K562 (cell line): ENCODE measurements around the gene COG7. TPM values are rescaled to one million over a fixed set of nuclear protein-coding genes. Genes with fewer than 3 reads are reported as not detected.

Source experiments
- ATAC-seq: fragments of 200-7000 bp; cut with Tn5 transposase; 3 replicates; pipeline ENCODE4 v1.9.1; 2020; ENCODE audit warnings: moderate library complexity
- BruUV-seq: library from RNA; stranded (reverse); fragments of 400-500 nt; replicated peaks from 2 replicates; lab custom pipeline; 2021; lab: Mats Ljungman, UMichigan
- CTCF ChIA-PET: fragments of 300-600 bp; formaldehyde crosslinking; extraction: SDS; loops from one replicate; lab custom pipeline; 2021; ENCODE audit warnings: low intra/inter-chr PET ratio; lab: Yijun Ruan, JAX
- POLR2A ChIA-PET: fragments of 300-600, 350-650 bp; sonication (Branson Sonifier 250); formaldehyde crosslinking; extraction: SDS; loops from one replicate; lab custom pipeline; 2021; ENCODE audit warnings: antibody characterized with exemption, inconsistent platforms; lab: Yijun Ruan, JAX
- DNase-seq, 4 experiments: peaks; one replicate each; pipeline versions ENCODE4 v3.0.0 to v3.0.0-alpha.2; 2011 to 2018; ENCODE audit warnings: low spot score in 3 of 4, mixed read lengths in 3 of 4; ENCODE audit errors: extremely low read depth in 1 of 4
- FAIRE-seq: peaks from 2 replicates; lab custom pipeline; 2011; peaks lifted over from hg19 to GRCh38; lab: Jason Lieb, UNC
- H2AFZ ChIP-seq: 2 replicates; pipeline ENCODE4 v1.6.0; 2011; ENCODE audit warnings: low read depth, low read length, control low read depth, inconsistent platforms
- H3K27ac ChIP-seq: fragments of 200-600 bp; 3 replicates; pipeline ENCODE4 v1.8.0; 2011; ENCODE audit warnings: low read depth, mild to moderate bottlenecking, control low read depth, inconsistent platforms, low read length, moderate library complexity, mixed read lengths; ENCODE audit errors: extremely low read depth
- H3K27me3 ChIP-seq, 2 experiments: fragments of 300-600 bp in 1 of 2; 2 replicates in 1 of 2; 3 replicates in 1 of 2; pipeline versions ENCODE4 v1.6.0 to v1.8.0; 2011; ENCODE audit warnings: inconsistent platforms in 2 of 2, low read length in 2 of 2, mild to moderate bottlenecking in 1 of 2, mixed read lengths in 1 of 2, moderate library complexity in 1 of 2; ENCODE audit not compliant: control insufficient read depth in 2 of 2, insufficient read depth in 2 of 2
- H3K36me3 ChIP-seq: fragments of 300-600 bp; 3 replicates; pipeline ENCODE4 v1.8.0; 2011; ENCODE audit warnings: mild to moderate bottlenecking, low read length, inconsistent platforms; ENCODE audit not compliant: control insufficient read depth, insufficient read depth
- H3K4me1 ChIP-seq, 2 experiments: fragments of 200-600 bp in 1 of 2; replicated peaks in 1 of 2; 2 replicates in 1 of 2; 3 replicates in 1 of 2; pipeline versions ENCODE4 v1.5.1 to v1.8.0; 2011; ENCODE audit warnings: inconsistent platforms in 2 of 2, low read length in 2 of 2, mild to moderate bottlenecking in 1 of 2, mixed read lengths in 1 of 2, moderate library complexity in 1 of 2; ENCODE audit not compliant: control insufficient read depth in 2 of 2, insufficient read depth in 2 of 2
- H3K4me2 ChIP-seq: 2 replicates; pipeline ENCODE4 v1.6.1; 2011; ENCODE audit warnings: low read length, control low read depth, inconsistent platforms, mixed read lengths; ENCODE audit not compliant: insufficient read depth
- H3K4me3 ChIP-seq: fragments of 200-600 bp; sonication (generic), shearing (Covaris generic); 2 replicates; pipeline ENCODE4 v1.5.1; 2016; ENCODE audit warnings: control low read depth, inconsistent platforms
- H3K79me2 ChIP-seq: fragments of 200-600 bp; 3 replicates; pipeline ENCODE4 v1.8.0; 2011; ENCODE audit warnings: low read length, inconsistent platforms; ENCODE audit not compliant: control insufficient read depth, insufficient read depth
- H3K9ac ChIP-seq, 2 experiments: 2 replicates each; pipeline versions ENCODE4 v1.6.0 to v1.6.1; 2011; ENCODE audit warnings: low read depth in 2 of 2, low read length in 2 of 2, control low read depth in 1 of 2, inconsistent platforms in 1 of 2, mild to moderate bottlenecking in 1 of 2, mixed read lengths in 1 of 2; ENCODE audit not compliant: insufficient read depth in 1 of 2
- H3K9me1 ChIP-seq: one replicate; pipeline ENCODE4 v1.6.0; 2011; ENCODE audit warnings: inconsistent platforms, mild to moderate bottlenecking, low read length, moderate library complexity; ENCODE audit not compliant: control insufficient read depth, insufficient read depth
- H3K9me3 ChIP-seq: replicated peaks from 2 replicates; pipeline ENCODE4 v1.5.1; 2011; ENCODE audit warnings: low read depth, low read length, inconsistent platforms; ENCODE audit not compliant: control insufficient read depth, insufficient read depth
- H4K20me1 ChIP-seq: replicated peaks from 2 replicates; pipeline ENCODE4 v1.6.1; 2011; ENCODE audit warnings: low read length, inconsistent platforms, mixed read lengths; ENCODE audit not compliant: control insufficient read depth, insufficient read depth
- BRF2 ChIP-seq: IDR thresholded peaks from 3 replicates; pipeline ENCODE4 v1.6.1; 2011; ENCODE audit warnings: borderline replicate concordance, mild to moderate bottlenecking; ENCODE audit not compliant: insufficient read length, insufficient read depth
- CHD7 ChIP-seq: fragments of 200-600 bp; sonication (generic); IDR thresholded peaks from one replicate; pipeline ENCODE4 v1.6.1; 2012; ENCODE audit warnings: mild to moderate bottlenecking, low read depth, low read length, inconsistent platforms
- DPF2 ChIP-seq: fragments of 450-650 bp; IDR thresholded peaks from 2 replicates; pipeline ENCODE4 v1.6.1; 2016
- FOSL1 ChIP-seq: fragments of 200-800 bp; sonication (Bioruptor generic); conservative IDR thresholded peaks from 2 replicates; pipeline ENCODE4 v1.6.1; 2016; ENCODE audit warnings: missing genetic modification characterization, missing compliant biosample characterization
- HNRNPL ChIP-seq: fragments of 200-400 bp; formaldehyde crosslinking; IDR thresholded peaks from 2 replicates; pipeline ENCODE4 v1.6.1; 2017; ENCODE audit warnings: low read depth, mild to moderate bottlenecking, low read length
- IFI16 ChIP-seq: fragments of 250-450 bp; sonication (Bioruptor Pico); IDR thresholded peaks from 2 replicates; pipeline ENCODE4 v2.1.2; 2022; ENCODE audit warnings: mild to moderate bottlenecking, inconsistent platforms
- NFXL1 ChIP-seq: fragments of 450-650 bp; formaldehyde crosslinking; IDR thresholded peaks from 2 replicates; pipeline ENCODE4 v1.4.0; 2021; ENCODE audit warnings: mild to moderate bottlenecking
- POU5F1 ChIP-seq: fragments of 150-350 bp; IDR thresholded peaks from 2 replicates; pipeline ENCODE4 v1.6.1; 2014; ENCODE audit warnings: borderline replicate concordance, low read length, low read depth, mild to moderate bottlenecking; ENCODE audit not compliant: partially characterized antibody
- ZNF280A ChIP-seq: fragments of 450-650 bp; IDR thresholded peaks from 2 replicates; pipeline ENCODE4 v1.6.1; 2018; ENCODE audit warnings: mild to moderate bottlenecking, low read depth; ENCODE audit not compliant: partially characterized antibody
- WGBS: fragments of 100-300 bp; shearing (Covaris generic); methylation state at CpG from one replicate; pipeline ENCODE4 v1.1.6; 2016; ENCODE audit warnings: low coverage, mixed read lengths; ENCODE audit not compliant: insufficient coverage; ENCODE audit errors: missing lambda C conversion rate; 5-methylcytosine and 5-hydroxymethylcytosine counted together
- in situ Hi-C: fragments of 300-500 bp; cut with MboI; formaldehyde crosslinking; loops from 4 replicates; pipeline ENCODE4 v1.15.0; 2018; ENCODE audit warnings: inconsistent platforms, mixed read lengths
- intact Hi-C: fragments of 100-400 bp; cut with micrococcal nuclease; formaldehyde crosslinking; loops from 2 replicates; pipeline ENCODE4 v1.14.2; 2022
- polyA plus RNA-seq, 8 experiments: library from polyadenylated mRNA; depleted of rRNA in 4 of 8; stranded (reverse) in 5 of 8; unstranded in 3 of 8; fragments of >200 nt; fragmentation: Nextera tagmentation in 2 of 8; fragmentation: Illumina TruSeq in 1 of 8; extraction: Ambion mirVana in 2 of 8; extraction: Trizol in 1 of 8; gene quantifications; 2 replicates each; pipeline versions ENCODE4 v1.2.1 to v1.2.3, GENCODE V29; 2011 to 2014; ENCODE audit warnings: inconsistent platforms in 1 of 8, missing spikeins in 1 of 8
- total RNA-seq, 7 experiments: library from RNA; depleted of rRNA in 6 of 7; stranded (reverse); fragments of >200 nt in 6 of 7; fragmentation: Illumina TruSeq in 2 of 7; extraction: Trizol in 2 of 7; gene quantifications; 2 replicates each; pipeline versions ENCODE4 v1.2.1 to v1.2.3, GENCODE V29; 2011 to 2021; ENCODE audit warnings: low replicate concordance in 1 of 7

COG7 gene
- total and polyA plus RNA-seq, 9 of the 15 experiments (the other 6 are each of a cell fraction or from before 2014, with no cell fraction given): 3.8 to 17.6 (median 13.4) TPM

GRCh38 chr16:23498863-23499262, 45.9 kb upstream of the COG7 start:
- no TSS peak for BruUV-seq
- ChIA-PET CTCF (no interaction called here), POLR2A (interaction anchor here (2.1 to 2.3 kb wide), 2 partner anchors 11 to 13 kb away, joined by 5 to 6 read pairs; no protein-coding TSS in a partner anchor)
- H2AFZ ChIP-seq: no peak overlapping the region
- no peak for FAIRE-seq
- H3K4me3 ChIP-seq: no peak overlapping the region
- H3K9me1 ChIP-seq: no peaks in the 10 kb centered on the region
- H3K79me2 ChIP-seq: peaks cover 79% of the 10 kb centered on the region
- no peak for ATAC-seq
- DNase-seq: no peak
- H3K9ac ChIP-seq: no peak overlapping the region; a peak in 1 of 4 replicates
- H4K20me1 ChIP-seq: peaks cover 39% of the 10 kb centered on the region
- 72% methylated on average over 4 of the region's 11 CpGs for WGBS
- in situ Hi-C loops: no loop called here
- intact Hi-C loops: no loop called here
- H3K4me1 ChIP-seq: peaks cover 10 to 37% of the 10 kb centered on the region in 2 experiments; a peak in 4 of 5 replicates
- H3K27ac ChIP-seq: no peak overlapping the region
- H3K4me2 ChIP-seq: no peak overlapping the region
- H3K9me3 ChIP-seq: no peaks in the 10 kb centered on the region
- peaks cover 64% of the 10 kb centered on the region for H3K36me3 ChIP-seq
- no peaks in the 10 kb centered on the region for H3K27me3 ChIP-seq
- no peak for TF ChIP-seq NFXL1 (CRISPR knock-in tag)
- no peak for TF ChIP-seq CHD7
- TF ChIP-seq FOSL1 (tag): no peak
- TF ChIP-seq BRF2: no peak
- no peak for TF ChIP-seq ZNF280A
- TF ChIP-seq HNRNPL: no peak
- no peak for TF ChIP-seq IFI16 (CRISPR knock-in tag)
- TF ChIP-seq DPF2: no peak
- TF ChIP-seq POU5F1: no peak
